Upper lobe of left lung (tissue), 6 donors: ENCODE results near the gene DBET. TPM values are rescaled to one million over a fixed set of nuclear protein-coding genes. Genes with fewer than 3 reads are reported as not detected.
"Not testable (repeated sequence)": the region's sequence is repeated elsewhere in the genome, so short reads cannot be mapped to it uniquely, and the experiment has no call there.

Experiments
- ATAC-seq, 2 donors: fragments of 200-7000 bp; cut with Tn5 transposase; one replicate each; pipeline ENCODE4 v1.9.1; 2022; ENCODE audit warnings: mild to moderate bottlenecking in 2 of 2, moderate library complexity in 2 of 2; ENCODE audit not compliant: low FRiP score in 2 of 2
- DNase-seq, 2 donors: peaks; one replicate each; pipeline ENCODE4 v3.0.0-alpha.2; 2019 to 2020
- H3K27ac ChIP-seq, 4 donors: fragments of 200-600 bp; sonication (generic); one replicate each; pipeline ENCODE4 v1.5.1; 2016 to 2019
- H3K27me3 ChIP-seq, 4 donors: fragments of 200-600 bp; sonication (generic); one replicate each; pipeline ENCODE4 v1.5.1; 2017 to 2019
- H3K36me3 ChIP-seq, 4 donors: fragments of 200-600 bp; sonication (generic); one replicate each; pipeline ENCODE4 v1.5.1; 2016 to 2019
- H3K4me1 ChIP-seq, 4 donors: fragments of 200-600 bp; sonication (generic); one replicate each; pipeline ENCODE4 v1.5.1; 2018 to 2019
- H3K4me3 ChIP-seq, 4 donors: fragments of 200-600 bp; sonication (generic); one replicate each; pipeline ENCODE4 v1.5.1; 2017 to 2019; ENCODE audit warnings: mild to moderate bottlenecking in 2 of 4, moderate library complexity in 1 of 4
- H3K9me3 ChIP-seq, 4 donors: fragments of 200-600 bp; sonication (generic); one replicate each; pipeline ENCODE4 v1.5.1; 2018 to 2019
- EP300 ChIP-seq, 4 donors: sonication (generic); formaldehyde crosslinking; IDR thresholded peaks; one replicate each; pipeline ENCODE4 v1.5.1; 2017; ENCODE audit warnings: antibody characterized with exemption in 4 of 4, control low read depth in 2 of 4
- POLR2A ChIP-seq, 4 donors: fragments of 450-650 bp; IDR thresholded peaks; one replicate each; pipeline ENCODE4 v1.5.1; 2016 to 2017; ENCODE audit warnings: antibody characterized with exemption in 4 of 4, mild to moderate bottlenecking in 2 of 4
- POLR2AphosphoS5 ChIP-seq, 2 donors: sonication (generic); formaldehyde crosslinking; IDR thresholded peaks; one replicate each; pipeline ENCODE4 v1.5.1; 2017; ENCODE audit warnings: antibody characterized with exemption in 2 of 2
- WGBS, 2 donors: methylation state at CpG; one replicate each; pipeline ENCODE4 v1.1.5; 2017 to 2018; 5-methylcytosine and 5-hydroxymethylcytosine counted together
- total RNA-seq, 6 donors: library from RNA; depleted of rRNA in 4 of 6; stranded (reverse); fragments of >200 nt in 4 of 6; gene quantifications; one replicate each; pipeline versions ENCODE4 v1.1.0 to v1.2.1, GENCODE V29; 2016 to 2021
- TF ChIP-seq, protein P1 (sequence below), 6 experiments: fragments of 450-650 bp in 4 of 6; fragments of 200-600 bp in 2 of 6; sonication (generic) in 2 of 6; IDR thresholded peaks; one replicate each; pipeline ENCODE4 v1.5.1; 2016 to 2019; ENCODE audit warnings: antibody characterized with exemption in 6 of 6
- donor health status: DM: no; HTN: no; CAD: no; lungs with moderate emphysema.
- donor health status: DM: no; HTN: yes; CAD: no; lungs with severe emphysema.

The DBET gene
- total RNA-seq, result not detected

DNA sequence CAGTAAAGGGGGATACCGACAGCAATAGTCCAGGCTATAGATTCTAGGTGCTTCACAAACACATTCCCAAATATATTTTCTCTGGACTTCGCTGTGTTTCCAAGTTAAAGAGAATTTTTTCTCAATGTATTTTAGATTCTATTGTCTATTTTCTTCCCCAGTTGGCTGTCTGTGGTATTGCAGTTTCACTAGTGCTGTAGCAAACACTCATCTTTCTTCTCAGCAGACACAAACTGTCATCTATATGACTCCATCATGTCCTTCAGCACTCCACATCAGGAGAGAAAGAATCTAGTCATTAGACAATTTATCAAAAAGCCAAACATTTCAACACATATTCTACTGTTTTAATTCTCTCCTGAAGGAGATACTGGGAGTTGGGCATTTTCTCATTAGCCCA lies at the start of gene DBET:
Gene DBET, plus strand, starts transcription at position 161 of the 400 bp plus-strand sequence.
- WGBS, 2 donors, result 35 to 36% methylated on average over 2 of the region's 2 CpGs
- ATAC-seq, H3K4me1 ChIP-seq, H3K36me3 ChIP-seq, H3K4me3 ChIP-seq, H3K27me3 ChIP-seq, H3K27ac ChIP-seq, H3K9me3 ChIP-seq, DNase-seq: not testable (repeated sequence)

GRCh38 chr4:190014771-190015537 lies 49.3 kb upstream of the DBET start:
- peak in 1 of 2 donors; percentile 85 for DNase-seq
- H3K36me3 ChIP-seq, result no peaks in the 10 kb centered on the region
- no peak for TF ChIP-seq POLR2A (IDR thresholded peaks at IDR 0.05)
- TF ChIP-seq, protein P1, sequence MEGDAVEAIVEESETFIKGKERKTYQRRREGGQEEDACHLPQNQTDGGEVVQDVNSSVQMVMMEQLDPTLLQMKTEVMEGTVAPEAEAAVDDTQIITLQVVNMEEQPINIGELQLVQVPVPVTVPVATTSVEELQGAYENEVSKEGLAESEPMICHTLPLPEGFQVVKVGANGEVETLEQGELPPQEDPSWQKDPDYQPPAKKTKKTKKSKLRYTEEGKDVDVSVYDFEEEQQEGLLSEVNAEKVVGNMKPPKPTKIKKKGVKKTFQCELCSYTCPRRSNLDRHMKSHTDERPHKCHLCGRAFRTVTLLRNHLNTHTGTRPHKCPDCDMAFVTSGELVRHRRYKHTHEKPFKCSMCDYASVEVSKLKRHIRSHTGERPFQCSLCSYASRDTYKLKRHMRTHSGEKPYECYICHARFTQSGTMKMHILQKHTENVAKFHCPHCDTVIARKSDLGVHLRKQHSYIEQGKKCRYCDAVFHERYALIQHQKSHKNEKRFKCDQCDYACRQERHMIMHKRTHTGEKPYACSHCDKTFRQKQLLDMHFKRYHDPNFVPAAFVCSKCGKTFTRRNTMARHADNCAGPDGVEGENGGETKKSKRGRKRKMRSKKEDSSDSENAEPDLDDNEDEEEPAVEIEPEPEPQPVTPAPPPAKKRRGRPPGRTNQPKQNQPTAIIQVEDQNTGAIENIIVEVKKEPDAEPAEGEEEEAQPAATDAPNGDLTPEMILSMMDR (IDR thresholded peaks at IDR 0.05), result no peak
- peaks cover 0 to 39% (median 29%) of the 10 kb centered on the region in 4 donors for H3K27me3 ChIP-seq
- H3K27ac ChIP-seq, result no peak overlapping the region
- peak overlapping the region in 3 of 4 donors; percentile 8 to 36 (median 33) for H3K4me3 ChIP-seq
- peaks cover 7 to 30% (median 10%) of the 10 kb centered on the region in 4 donors for H3K4me1 ChIP-seq
- H3K9me3 ChIP-seq, result no peaks in the 10 kb centered on the region
- ATAC-seq, result peak in 1 of 2 donors; percentile 78
- 2 to 4% methylated on average over 16 to 52 of the region's 76 CpGs for WGBS, 2 donors

DNA sequence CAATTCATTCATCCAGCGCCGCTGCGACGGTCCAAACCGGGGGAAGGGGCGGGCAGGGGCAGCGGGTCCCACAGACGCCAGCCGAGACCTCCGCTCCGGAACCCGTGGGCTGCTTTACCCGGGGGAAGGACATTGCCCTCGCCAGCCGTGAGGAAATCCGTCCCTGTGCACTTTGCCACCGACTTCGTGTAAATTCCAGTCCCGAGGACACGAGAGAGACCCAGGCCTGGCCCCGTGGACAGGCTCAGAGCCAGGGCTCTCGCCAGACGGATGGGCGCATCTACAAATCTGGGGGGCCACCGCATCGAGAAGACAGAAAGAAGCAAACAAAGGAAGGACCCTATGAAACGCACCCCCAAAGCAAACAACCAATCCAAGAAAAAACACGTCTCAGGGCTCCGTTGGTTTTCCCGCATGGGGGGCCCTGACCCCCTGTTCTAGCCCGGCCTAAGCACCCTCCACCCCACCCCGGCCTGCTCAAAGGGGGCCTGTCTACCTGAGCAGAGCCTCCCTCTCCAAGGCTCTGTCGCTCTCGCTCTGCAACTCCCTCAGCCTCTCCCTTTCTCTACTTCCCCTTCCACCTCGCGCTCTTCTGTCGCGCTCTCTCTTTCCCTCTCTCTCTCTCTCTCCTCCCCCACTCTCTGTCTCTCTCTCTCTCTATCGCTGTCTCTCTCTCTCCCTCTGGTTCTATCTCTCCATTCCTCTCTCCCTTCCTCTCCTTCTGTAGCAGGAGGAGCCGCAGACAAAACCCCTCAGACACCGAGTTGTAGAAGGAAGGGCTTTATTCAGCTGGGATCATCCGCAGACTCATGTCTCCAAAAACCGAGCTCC lies 48.5 kb upstream of the DBET start:
- no peaks in the 10 kb centered on the region for H3K36me3 ChIP-seq
- H3K27me3 ChIP-seq, result peaks cover 0 to 47% (median 30%) of the 10 kb centered on the region in 4 donors
- peak overlapping the region in 1 of 4 donors; percentile 36 for H3K4me3 ChIP-seq
- peaks cover 7 to 38% (median 12%) of the 10 kb centered on the region in 4 donors for H3K4me1 ChIP-seq
- H3K9me3 ChIP-seq, result no peaks in the 10 kb centered on the region
- ATAC-seq, result no peak
- WGBS, 2 donors, result 12 to 13% methylated on average over 31 to 43 of the region's 43 CpGs
- H3K27ac ChIP-seq, result no peak overlapping the region
- DNase-seq, result no peak
- TF ChIP-seq, protein P1 (IDR thresholded peaks at IDR 0.05), result no peak
- TF ChIP-seq EP300 (IDR thresholded peaks at IDR 0.05) (no peak), POLR2AphosphoS5 (IDR thresholded peaks at IDR 0.05) (no peak)

- ATAC-seq, result peak in 1 of 2 donors; percentile 52
- 19 to 30% methylated on average over 24 to 33 of the region's 43 CpGs for WGBS, 2 donors
- peak in 1 of 2 donors; percentile 70 for DNase-seq
- TF ChIP-seq POLR2A (IDR thresholded peaks at IDR 0.05), result no peak
- H3K9me3 ChIP-seq, result no peaks in the 10 kb centered on the region
- H3K4me3 ChIP-seq, result no peak overlapping the region
- H3K27ac ChIP-seq, result no peak overlapping the region
- H3K36me3 ChIP-seq, result no peaks in the 10 kb centered on the region
- peaks cover 0 to 54% (median 33%) of the 10 kb centered on the region in 4 donors for H3K27me3 ChIP-seq
- H3K4me1 ChIP-seq, result peaks cover 14 to 46% (median 18%) of the 10 kb centered on the region in 4 donors
Observed at GRCh38 chr4:190016369-190017289, 47.7 kb upstream of the DBET start.

- Histone ChIP-seq H3K4me3 (no peak overlapping the region), H3K9me3 (no peaks in the 10 kb centered on the region), H3K27ac (no peak overlapping the region), H3K4me1 (peaks cover 15 to 47% (median 19%) of the 10 kb centered on the region in 4 donors), H3K36me3 (no peaks in the 10 kb centered on the region), H3K27me3 (peaks cover 0 to 54% (median 34%) of the 10 kb centered on the region in 4 donors)
- DNase-seq (peak in 1 of 2 donors; percentile 78), ATAC-seq (no peak)
- 7 to 8% methylated on average over 31 to 44 of the region's 62 CpGs for WGBS, 2 donors
- TF ChIP-seq POLR2A (IDR thresholded peaks at IDR 0.05), result no peak
- TF ChIP-seq EP300 (IDR thresholded peaks at IDR 0.05), result no peak
- TF ChIP-seq, protein P1 (IDR thresholded peaks at IDR 0.05), result no peak
- TF ChIP-seq POLR2AphosphoS5 (IDR thresholded peaks at IDR 0.05), result no peak
Observed at GRCh38 chr4:190017357-190018200, 46.7 kb upstream of the DBET start.
